Amniotic stem cell (primary cell): ENCODE data around the gene TSHZ2.

Source experiments
- DNase-seq: peaks from one replicate; lab custom pipeline; 2025; lab: John Stamatoyannopoulos, UW

Gene TSHZ2

DNA sequence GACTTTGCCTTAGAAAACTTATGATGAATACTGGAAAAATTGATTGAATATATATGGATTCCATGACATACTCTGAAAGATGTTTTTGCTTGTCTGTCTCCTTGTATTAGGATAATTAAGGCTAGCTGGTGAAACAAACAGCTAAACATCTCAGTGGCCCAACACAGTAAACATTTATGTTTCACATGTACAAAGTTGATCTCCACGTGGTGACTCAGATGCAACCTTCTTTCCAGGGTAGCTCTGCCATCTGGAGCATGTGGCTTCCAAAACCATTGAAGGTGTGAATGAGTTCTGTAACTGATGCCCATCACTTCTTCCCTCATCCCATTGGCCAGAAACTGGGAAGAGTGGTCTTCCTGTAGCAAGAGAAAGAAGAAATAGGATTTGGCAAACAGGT is 196.3 kb downstream of the TSHZ2 start:
- DNase-seq = no peak

DNA sequence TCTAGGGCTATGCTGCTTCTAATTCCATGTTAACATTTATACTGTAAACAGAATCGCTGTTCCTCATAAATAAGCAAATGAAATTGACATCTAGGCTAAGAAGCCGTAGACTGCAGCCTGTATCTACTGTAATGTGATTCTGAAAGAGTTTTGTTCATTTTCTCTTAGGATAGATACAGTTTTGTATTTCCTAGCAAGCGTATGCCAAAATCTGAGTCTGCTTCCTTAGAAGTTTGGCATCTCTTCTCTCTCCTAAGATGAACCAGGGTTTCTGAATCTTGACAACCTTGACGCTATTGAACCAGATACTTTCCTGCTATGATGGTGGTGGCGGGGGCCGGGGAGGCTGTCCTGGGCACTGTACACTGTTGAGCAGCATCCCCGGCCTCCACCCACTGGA is 198.0 kb downstream of the TSHZ2 start:
- DNase-seq = no peak

DNA sequence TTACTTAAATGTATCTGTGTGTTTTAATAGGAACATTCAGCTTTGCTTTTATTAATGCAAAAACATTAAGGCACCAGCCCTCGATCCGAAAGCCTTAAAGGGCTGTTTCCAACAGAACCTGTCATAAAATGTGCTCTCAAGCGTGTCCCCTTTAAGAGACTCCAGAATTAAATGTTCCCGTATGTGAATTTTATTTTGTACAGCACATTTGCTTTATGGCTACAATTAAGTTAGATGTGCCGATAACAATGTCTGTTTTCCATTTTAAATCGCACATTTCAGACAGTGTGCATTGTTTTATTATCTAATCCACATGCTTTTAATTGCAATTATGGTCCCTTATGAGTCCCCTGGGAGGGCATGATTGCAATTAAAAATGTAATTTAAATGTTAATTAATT is 198.9 kb downstream of the TSHZ2 start:
- no peak for DNase-seq

DNA sequence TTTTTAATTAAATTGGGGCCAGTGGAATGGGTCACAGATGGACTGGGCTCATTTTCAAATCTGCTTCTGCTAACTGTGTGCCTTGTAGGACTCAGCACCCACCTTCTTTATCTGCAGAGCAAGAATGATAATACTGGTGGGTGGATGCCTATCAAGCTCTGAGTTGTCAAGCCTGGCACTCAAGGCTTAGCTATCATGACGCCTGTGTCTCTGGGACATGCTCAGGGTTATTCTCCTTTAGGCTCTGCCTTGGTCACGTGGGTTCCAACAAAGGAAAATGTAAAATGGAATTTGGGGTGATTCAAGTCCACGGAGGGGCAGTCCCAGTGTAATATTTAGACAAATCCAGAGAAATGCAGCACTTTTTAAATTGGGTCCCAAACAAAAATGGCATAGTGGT is 202.3 kb downstream of the TSHZ2 start:
- DNase-seq = no peak

DNA sequence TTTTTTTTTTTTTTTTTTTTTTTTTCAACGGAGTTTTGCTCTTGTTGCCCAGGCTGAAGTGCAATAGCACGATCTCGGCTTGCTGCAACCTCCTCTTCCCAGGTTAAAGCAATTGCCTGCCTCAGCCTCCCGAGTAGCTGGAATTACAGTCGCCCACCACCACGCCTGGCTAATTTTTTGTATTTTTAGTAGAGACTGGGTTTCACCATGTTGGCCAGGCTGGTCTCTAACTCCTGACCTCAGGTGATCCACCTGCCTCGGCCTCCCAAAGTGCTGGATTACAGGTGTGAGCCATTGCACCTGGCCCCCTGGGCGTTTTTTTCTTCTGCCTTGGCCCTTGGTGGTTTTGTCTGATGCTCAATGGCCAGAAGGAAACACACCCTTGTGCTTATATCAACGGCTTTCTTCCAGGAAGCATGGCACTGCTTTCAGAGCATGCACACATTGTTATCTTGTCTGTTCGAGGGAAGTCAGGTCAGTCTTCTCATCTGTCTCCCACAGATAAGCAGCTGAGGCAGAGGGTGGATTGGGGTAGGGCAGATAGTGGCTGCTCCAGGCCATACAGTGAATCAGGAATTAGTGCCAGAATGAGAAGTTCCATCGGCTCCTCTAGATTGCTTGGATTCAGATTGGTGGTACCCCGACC is 203.1 kb downstream of the TSHZ2 start:
- no peak for DNase-seq

DNA sequence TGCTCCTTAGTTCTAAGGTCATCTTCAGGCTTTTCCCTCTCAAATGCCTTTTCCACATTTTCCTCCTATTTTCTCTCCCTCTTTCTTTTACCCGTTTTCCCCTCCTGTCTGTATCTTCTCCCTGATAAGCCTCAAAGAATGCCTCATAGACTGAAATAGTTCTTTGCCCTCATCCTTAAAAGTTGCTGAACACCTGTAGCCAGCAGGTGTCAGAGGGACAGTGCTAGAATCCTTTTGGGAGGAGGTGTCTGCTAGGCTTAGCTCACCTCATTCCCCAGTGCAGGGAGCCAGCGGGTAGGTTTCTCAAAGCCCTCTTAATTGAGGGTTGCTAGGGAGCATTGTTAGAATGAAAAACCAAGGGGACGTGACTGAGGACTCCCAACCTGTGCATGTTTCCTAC is 204.0 kb downstream of the TSHZ2 start:
- DNase-seq = no peak

DNA sequence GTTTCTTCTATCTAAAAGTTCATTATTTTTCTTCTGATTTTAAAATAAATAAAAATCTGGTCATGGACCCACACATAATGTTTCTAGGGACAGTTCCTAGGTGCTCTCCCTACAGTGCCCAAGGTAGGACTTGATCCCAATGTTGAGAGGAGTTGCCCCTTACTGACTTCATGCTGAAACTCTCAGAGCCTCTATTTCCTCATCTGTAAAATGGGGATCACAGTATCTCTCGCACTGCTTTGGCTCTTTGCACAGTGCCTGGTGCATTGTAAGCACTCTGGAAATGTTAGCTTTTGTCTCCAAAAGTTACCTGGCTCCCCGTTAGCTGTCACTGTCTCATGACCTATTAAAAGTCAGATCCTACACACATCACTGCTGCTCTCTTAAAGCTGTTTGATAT is 205.5 kb downstream of the TSHZ2 start:
- DNase-seq = no peak

DNA sequence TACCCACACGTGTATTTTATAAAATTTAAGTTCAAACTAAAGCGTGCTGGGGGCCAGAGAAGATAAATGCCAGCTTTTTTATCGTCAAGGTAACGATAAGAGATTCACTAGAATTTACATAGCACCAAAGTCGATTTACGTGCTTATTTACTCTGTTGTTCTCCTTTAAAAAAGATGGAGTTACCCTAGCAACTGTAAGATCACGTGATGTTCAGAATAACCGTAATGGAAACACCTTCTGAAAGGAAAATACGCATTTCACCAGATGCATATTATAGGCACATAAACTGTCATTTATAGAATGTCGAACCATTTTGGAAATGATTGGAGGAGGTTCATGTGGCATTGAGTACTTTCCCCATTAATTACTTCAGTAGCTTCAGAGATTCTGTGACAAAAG is 207.6 kb downstream of the TSHZ2 start:
- DNase-seq = no peak

DNA sequence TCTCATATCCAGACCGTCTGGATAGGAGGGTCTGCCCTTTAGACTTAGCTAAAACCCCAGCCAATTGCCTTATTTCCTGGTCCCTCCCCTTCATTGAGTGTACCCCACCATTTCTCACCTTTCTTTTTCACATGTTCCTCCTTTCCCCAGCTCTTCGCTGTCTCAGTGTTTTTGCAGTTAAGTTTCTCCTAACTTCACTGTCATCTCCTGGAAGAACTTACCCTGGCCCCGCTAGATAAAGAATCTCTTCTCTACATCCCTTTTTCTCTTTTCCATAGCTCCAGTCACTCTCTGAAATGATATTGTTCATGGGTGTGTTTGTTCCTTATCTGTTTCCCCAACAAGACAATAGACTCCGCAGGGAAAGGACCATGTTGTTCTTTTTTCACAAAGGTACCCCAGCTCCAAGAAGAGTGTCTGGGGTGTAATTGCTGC is 208.8 kb downstream of the TSHZ2 start:
- no peak for DNase-seq

DNA sequence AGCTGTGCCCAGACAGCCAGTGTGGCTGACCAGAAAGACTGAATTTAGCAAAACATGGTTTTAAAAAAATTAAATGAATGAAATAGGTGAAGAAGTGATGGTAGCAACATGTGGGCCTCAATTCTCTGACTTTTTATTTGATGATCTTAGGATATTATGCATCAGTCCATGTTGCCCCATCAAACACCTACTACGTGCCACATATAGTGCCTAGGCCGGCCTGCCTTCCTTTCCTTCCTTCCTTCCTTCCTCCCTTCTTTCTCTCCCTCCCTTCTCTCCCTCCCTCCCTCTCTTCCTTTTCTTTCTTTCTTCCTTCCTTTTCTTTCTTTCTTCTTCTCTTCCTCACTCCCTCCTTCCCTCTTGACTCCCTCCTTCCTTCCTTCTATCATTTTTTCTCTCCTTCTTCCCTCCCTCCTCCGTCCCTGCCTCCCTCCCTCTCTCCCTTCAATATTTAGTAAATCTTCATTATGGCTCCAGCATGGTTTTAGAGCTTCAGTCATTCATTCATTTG is 209.8 kb downstream of the TSHZ2 start:
- no peak for DNase-seq

DNA sequence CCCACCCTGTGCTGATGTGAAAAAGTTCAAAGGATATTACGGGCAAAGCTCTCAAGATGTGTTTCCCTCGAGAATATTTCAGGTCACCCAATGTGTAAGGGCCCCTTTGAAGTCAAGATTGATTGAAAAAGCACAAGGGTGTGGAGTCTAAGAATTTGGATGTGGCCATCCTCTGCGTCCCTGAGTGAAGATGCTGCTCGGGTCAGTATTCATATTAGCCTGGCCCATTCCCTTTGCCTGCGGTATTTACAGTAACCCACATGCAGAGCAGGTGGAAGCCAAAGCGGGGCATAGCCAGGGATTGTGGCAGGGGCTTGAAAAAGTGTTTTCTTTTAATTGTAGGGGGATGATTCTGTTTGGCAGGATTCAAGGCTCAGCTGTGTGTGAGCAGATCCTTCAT is 211.0 kb downstream of the TSHZ2 start:
- no peak for DNase-seq

DNA sequence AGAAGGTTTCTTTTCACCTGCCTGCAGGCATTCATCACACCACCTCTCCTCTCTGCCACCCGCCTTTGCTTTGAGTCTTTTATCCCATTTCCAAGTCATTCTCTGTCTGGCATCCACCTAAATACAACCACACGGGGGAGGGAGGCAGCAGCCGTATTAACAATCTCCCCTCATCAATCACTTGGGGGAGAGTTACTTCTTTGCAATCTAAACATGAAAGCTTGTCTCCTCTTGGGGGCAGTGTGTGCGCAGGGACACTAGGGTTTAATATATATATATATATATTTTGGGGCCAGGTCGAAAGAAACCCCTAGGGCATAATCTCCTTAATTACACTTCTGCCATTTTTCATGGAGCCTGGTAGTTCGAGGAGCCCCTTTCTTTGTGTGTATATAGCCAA is 214.5 kb downstream of the TSHZ2 start:
- no peak for DNase-seq

DNA sequence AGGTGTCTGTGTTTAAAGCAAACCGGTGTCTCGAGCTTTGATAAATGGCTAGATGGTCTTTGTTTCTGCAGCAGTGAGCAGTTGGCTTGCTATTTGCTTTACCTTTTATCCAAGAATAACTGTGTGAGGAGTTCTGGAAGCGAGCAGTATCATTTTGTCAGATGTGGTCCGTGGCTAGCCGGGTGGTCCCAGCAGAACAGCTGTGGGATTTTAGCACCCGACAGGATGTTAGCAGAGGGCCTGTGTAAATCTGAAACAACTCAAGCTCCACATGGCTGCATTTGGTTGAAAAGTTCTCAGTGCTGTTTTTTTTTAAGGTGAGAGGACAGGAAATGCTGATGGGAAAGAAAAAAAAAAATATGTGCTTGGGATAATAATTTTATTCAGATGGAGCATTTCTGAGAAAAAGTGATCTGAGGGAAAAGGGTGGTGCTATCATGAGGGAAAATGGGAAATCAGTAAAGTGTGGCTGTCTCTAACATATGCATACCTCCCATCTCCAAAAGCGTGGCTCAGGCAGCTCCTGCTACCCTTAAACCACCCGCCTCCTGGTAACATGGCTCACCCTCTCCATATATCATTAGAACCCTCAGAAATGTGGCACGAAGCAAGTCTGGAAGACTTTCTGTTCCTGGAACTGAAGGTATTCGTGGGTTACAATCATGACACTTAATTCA is 215.4 kb downstream of the TSHZ2 start:
- DNase-seq = no peak

DNA sequence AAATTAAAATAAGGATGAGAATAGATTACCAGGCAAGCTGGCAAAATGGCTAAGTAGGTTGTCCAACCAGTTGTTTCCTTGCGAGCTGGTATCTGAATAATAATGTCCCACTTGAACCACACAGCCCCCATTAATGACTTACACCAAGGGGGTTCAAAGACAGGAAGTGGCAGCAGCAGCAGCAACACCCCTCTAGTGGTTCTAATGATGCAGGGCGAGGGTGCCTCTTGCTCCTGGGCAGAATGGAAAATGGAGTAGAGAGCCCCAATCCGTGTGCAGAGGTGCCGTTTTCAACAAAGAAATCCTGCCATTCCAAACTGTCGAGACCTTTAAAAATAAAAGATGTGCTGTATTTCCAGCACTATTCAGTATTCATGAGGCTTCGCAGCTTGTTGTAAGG is 218.1 kb downstream of the TSHZ2 start:
- DNase-seq = no peak

DNA sequence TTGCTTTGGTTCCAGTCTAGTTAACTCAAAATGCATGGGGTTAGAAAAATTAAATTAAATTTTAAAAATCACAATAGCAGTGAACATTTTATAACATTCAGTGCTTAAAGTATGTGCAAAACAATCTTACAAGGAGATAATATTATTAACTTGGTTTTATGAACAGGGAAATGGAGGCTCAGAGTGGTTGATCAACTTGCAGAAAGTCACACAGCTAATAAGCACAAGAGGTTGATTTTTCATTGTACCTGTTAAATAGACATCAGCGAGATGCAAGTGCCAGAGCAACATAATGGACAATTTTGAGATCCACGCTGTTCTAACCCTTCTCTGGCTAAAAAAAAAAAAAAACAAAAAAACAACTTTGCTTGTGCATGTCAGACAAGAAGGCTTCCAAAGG is 219.8 kb downstream of the TSHZ2 start:
- DNase-seq = no peak

DNA sequence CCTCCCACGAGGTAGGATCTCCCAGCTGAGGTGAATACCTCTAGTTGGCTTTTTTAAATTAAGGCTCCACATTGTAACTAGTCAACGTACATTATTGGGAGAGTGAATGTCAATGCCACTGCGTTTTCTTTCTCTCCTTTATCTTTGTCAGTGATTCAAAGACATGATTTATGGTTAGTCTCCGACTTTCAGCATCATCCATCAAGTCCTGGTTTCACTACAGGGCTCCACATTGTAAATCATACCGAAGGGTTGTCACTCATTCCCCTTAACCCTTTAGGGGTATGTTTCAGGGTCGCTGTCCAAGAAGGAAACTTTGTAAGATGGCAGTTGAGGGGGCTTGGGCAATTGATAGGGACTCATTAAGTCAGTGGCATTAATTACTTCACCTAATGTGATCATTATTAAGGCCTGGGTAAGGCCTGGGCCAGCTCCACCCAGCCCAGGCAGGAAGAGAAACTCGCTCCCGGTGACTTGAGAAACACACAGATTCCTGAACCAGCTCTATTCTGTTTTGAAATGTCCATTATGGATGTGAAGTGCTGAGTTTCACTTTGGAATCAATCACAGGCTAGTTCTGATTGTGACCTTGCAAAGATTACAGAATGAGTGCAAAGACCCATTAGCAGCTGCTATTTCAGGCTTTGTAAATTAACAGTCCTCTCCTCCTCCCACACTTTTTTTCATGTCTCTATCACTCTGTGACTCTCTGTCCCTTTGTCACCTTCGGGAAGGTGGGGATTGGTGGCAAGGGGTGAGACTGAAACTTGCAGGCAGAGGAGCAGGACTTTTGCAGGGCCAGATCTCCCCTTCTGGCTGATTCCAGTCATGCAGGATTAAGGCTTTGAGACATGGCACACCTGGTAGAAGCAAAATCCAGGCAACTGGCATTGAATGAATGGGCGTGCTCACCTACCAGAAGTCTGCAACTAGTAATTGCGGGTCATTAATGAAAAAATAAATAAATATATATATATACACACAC is 222.4 kb downstream of the TSHZ2 start:
- DNase-seq = no peak

DNA sequence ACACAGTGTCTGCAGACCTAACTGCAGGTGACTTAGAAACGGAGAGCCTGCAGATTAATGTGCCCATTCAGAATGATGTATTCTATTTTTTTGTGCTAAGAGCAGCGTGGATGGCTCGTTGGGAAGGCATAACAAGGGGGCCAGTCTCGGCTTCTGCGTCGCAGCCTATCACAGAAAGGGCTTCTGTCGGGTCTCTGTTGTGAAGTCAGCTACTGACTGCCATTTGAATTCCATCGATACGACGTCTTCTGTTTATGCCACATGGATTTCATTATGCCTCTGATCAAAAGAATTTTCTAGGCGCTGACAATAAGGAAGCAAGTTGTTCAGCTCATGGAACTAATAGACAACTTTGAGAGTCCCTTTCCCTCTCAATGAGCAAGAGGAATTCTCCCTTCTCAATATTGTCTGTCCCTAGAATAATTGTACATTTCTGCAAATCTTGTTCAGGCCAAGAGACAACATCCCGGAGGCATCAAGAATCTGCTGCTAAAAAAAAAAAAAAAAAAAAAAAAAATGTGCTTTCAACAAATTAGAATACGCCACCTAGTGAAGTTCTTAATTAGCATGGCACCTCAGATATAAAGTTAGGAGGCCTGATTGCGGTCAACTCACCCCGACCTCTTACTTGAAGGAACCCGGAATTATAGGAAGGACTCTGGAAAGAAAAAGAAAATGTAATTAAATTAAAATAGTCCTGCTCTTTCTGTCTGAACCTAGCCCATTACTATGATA is 223.9 kb downstream of the TSHZ2 start:
- no peak for DNase-seq

DNA sequence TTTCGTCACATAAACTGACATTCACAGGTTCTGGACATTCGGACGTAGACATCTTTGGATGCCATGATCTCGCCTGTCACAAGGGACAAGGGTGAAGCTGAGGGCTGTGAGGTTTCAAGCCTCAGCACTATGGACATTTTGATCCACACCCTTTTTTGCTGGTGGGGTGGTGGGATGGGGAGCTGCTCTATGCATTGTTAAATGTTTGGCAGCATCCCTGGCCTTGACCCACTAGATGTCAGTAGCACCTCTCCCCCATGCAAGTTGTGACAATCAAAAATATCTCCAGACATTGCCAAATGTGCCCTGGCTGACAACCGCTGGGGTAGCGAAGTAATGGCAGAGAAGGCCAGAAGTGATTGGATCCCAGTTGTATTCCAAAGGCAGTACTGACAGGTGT is 229.4 kb downstream of the TSHZ2 start:
- DNase-seq = no peak

DNA sequence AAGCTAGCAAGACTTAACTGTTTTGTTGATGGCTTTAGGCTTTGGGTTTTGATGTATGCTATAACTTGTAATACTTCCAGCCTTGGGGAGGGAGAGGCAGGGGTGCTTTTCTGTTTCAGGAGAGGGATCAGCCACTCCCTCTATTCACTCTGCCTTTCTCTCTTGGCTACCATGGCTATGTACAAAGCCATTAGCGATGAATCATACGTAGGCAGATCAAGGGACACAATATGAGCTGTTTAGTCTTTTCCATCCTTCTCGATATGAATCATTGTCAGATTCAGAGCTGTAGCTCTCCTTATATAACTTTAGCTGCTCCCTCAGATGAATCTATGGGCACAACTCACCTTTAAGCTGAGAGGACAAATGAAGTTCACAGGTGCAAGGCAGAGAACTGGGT is 230.6 kb downstream of the TSHZ2 start:
- no peak for DNase-seq

DNA sequence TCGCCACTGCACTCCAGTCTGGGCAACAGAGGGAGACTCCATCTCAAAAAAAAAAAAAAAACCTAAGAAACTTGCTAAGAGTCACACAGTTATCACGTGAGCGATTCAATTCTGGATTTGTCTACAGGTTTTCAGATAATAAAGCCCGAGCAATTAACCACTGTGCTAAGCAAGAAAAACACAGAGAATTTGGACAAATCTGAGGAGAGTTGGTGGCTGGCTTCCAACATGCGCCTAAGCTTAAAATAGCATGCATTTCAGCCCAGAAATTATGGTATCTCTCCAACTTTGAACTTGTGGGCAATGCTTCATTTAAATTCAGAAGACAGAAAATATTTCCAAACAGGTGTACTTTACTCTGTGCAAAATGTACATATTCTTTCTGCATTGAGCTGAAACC is 232.9 kb downstream of the TSHZ2 start:
- DNase-seq = no peak

DNA sequence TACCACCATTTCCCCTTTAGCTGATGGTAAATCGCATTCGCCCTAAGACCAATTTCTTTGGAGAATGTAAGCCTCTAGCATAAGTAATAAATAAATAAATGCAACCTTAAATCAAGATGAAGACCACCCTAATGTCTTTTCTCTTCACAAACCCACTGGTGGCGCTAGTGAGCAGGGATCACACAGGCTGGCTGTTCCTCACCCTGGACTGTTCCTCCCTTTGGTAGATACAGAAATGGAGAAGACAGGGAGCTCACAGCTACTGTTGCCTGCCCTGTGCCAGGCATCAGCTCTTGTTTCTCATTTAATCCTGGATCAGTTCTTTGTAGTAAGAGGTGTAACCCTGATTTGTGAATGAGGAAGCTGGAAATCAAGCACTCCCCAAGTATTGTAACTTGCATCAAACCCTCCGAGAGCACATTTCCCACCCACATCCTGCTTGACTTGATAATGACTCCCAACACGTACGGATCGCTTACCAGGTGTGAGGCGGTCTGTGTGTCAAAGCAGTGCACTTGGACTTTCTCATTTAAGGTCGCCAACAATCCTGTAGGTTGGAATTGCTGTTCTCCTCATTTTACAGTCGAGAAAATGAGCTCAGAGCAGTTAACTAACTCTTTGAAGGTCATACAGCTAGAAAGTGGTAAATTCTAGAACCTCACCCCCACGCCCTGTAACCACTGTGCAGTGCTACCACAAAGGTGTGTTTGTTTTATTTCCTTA is 236.1 kb downstream of the TSHZ2 start:
- DNase-seq = no peak
